Fibroblast of mammary gland (primary cell): ENCODE measurements around the gene RAB8A.
"Not testable (repeated sequence)": the region's sequence is repeated elsewhere in the genome, so short reads cannot be mapped to it uniquely, and the experiment has no call there.

Source experiments
- DNase-seq: peaks from one replicate; pipeline ENCODE4 v3.0.0-alpha.2; 2010; ENCODE audit warnings: low read depth
- H3K4me3 ChIP-seq: 2 replicates; pipeline ENCODE4 v1.5.1; 2011; ENCODE audit warnings: low read depth, mild to moderate bottlenecking, low read length, moderate library complexity; ENCODE audit not compliant: control insufficient read depth
- TF ChIP-seq, protein P1 (sequence below): conservative IDR thresholded peaks from 2 replicates; pipeline ENCODE4 v1.5.1; 2011; ENCODE audit warnings: low read depth, low read length, inconsistent platforms; ENCODE audit not compliant: control insufficient read depth, insufficient read depth

Gene RAB8A

DNA sequence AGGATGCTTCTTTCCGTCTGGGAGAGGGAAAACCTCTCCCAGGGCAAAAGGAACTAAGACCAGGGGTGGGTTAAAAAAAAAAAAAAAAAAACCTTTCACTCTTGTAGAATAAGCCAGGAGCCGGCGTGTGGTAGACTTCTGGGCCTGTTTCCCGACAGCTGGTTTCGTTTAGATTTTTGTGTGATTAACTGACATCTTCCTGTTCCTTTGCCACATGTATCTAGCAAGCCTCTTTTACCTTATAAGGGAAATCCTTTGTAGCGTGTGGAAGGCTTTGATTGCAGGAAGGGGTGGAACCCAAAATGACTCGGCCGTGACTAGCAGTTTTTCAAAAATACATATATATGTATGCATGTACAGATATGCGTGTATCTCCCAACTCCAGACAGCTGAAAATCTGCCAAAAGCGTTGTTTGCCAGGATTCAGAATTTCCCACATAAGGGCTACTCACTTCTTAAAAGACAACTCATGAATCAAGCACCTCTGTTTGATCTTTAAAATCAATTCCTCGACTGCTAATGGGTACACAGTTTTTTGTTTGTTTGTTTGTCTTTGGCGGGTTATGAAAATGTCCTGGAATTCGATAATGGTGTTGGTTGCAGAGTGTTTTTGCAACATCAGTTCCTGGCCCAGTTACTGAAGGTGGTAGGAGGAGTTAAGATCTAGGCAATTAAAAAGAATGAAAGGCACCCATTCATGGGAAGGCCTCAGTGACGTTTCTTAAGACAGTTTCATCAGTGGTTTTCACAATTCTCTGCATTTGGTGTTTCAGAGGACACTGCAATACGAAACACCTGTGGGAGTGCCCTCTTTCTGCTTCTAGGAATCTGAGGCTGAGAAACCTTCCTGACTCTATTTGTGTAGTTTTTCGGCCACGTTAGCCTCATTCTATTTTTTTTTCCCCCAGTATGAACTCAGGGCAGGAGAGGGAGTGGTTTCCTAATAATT, 32.7 kb upstream of the RAB8A start:
- peak; percentile 98 for DNase-seq
- TF ChIP-seq, protein P1, sequence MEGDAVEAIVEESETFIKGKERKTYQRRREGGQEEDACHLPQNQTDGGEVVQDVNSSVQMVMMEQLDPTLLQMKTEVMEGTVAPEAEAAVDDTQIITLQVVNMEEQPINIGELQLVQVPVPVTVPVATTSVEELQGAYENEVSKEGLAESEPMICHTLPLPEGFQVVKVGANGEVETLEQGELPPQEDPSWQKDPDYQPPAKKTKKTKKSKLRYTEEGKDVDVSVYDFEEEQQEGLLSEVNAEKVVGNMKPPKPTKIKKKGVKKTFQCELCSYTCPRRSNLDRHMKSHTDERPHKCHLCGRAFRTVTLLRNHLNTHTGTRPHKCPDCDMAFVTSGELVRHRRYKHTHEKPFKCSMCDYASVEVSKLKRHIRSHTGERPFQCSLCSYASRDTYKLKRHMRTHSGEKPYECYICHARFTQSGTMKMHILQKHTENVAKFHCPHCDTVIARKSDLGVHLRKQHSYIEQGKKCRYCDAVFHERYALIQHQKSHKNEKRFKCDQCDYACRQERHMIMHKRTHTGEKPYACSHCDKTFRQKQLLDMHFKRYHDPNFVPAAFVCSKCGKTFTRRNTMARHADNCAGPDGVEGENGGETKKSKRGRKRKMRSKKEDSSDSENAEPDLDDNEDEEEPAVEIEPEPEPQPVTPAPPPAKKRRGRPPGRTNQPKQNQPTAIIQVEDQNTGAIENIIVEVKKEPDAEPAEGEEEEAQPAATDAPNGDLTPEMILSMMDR = no peak
- H3K4me3 ChIP-seq = peak overlapping the region; percentile 97

DNA sequence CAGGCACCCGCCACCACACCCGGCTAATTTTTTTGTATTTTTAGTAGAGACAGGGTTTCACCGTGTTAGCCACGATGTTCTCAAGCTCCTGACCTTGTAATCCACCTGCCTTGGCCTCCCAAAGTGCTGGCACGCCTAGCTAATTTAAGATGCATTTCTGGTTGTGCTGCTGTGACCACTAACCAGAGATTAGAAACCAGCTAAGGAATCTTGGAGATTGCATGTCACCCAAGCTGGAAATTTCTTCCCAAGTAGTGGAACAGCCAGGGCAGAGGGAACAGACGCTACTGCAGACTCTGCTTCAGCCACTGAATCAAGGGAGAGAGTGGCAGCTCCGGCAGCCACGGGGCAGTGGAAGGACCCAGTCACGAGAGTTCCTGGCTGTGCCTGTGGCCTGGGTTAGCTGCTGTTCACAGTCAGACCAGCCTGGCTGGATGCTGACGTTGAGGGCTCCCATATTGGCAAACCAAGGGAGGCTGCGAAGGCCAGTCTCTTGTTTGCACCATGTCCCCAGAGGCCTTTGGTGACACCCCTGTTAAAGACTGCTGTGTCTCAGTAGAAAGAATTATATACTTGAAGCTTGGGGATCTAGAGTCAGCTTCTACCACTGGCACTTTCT, 27.5 kb upstream of the RAB8A start:
- TF ChIP-seq, protein P1 = no peak
- no peak overlapping the region for H3K4me3 ChIP-seq
- no peak for DNase-seq

DNA sequence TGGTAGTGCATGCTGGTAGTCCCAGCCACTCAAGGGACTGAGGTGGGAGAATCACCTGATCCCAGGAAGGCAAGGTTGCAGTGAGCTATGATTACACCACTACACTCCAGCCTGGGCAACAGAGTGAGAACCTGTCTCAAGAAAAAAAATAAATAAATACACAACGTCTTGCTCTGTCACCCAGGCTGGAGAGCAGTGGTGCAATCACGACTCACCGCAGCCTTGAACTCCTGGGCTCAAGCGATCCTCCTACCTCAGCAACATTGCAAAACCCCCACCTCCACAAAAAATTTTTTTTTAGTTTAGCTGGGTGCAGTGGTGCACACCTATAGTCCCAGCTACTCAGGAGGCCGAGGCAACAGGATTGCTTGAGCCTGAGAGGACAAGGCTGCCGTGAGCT, 26.6 kb upstream of the RAB8A start:
- peak; percentile 54 for DNase-seq
- H3K4me3 ChIP-seq = no peak overlapping the region
- TF ChIP-seq, protein P1 = no peak

DNA sequence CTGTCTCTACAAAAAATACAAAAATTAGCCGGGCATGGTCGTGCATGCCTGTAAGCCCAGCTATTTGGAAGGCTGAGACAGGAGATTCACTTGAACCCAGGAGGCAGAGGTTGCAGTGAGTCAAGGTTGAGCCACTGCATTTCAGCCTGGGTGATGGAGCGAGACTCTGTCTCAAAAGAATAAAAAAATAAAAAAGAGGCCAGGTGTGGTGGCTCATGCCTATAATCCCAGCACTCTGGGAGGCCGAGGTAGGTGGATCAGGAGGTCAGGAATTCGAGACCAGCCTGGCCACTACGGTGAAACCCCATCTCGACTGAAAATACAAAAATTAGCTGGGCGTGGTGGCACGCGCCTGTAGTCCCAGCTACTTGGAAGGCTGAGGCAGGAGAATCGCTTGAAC, 24.3 kb upstream of the RAB8A start:
- DNase-seq, H3K4me3 ChIP-seq: not testable (repeated sequence)

DNA sequence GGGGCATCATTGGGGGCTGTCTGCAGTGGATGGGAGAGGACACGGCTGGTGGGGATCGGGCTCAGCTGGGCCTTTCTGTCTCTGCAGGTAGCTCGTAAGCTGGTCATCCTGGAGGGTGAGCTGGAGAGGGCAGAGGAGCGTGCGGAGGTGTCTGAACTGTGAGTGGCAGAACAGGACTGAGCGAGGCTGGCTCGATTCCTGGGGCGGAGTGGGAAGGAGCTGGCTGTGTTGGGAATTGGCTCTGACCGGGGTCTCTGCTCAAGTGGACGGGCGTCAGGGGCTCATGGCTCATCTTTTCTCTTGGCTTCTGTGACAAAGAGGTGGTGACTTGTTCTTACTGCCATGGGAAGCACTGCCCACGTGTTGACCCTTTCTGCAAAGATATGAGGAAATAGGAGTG, 23.7 kb upstream of the RAB8A start:
- DNase-seq = no peak
- TF ChIP-seq, protein P1 = no peak
- H3K4me3 ChIP-seq = no peak overlapping the region

DNA sequence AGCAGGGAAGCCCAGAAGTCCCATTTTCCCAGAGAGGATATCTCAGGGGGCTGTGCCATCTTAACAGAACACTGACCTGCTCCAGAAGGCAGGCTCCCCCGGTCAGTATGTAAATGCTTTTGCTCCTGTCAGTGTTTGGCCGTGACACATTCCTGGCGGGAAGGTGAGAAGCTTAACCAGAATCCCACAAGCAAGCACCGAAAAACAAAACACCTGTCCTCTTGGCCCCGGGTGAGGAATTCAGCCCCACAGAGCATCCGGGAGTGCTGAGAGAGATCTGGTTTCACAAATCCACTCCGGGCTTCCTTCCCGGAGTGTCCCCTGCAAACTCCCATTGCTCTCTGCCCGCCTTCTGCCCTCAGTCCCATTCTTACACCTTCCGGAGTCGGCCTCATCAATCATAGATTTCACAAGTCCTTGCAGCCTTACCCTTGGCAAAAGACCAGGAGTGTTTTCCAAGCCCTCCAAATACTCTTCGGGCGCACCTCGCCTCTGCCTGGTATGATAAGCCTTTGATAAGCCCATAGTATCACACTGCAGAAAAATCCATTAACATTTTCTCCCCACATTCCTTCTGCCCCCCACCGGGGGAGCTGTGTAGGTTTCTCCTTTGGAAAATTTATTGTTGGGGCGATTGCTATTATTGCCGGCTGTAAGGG, 23.2 kb upstream of the RAB8A start:
- DNase-seq = no peak
- TF ChIP-seq, protein P1 = peak; percentile 11

More for the DNA sequence above, 23.2 kb upstream of the RAB8A start:
- H3K4me3 ChIP-seq = no peak overlapping the region
